Heart left ventricle (tissue), 16 donors: Measurements from ENCODE around the gene SLC6A11. TPM values are rescaled to one million over a fixed set of nuclear protein-coding genes. Genes with fewer than 3 reads are reported as not detected.

Experiments
- ATAC-seq, 4 donors: fragments of 200-7000 bp; cut with Tn5 transposase; one replicate each; pipeline ENCODE4 v1.9.1; 2020 to 2022; ENCODE audit warnings: moderate library complexity in 4 of 4, mild to moderate bottlenecking in 3 of 4, moderate number of reproducible peaks in 1 of 4
- DNase-seq, 5 donors: peaks; one replicate each; pipeline ENCODE4 v3.0.0-alpha.2; 2020
- H3K27ac ChIP-seq, 12 donors: fragments of 200-600 bp; sonication (generic) in 4 of 12; one replicate each; pipeline versions ENCODE4 v1.5.0 to v1.8.0; 2016 to 2022; ENCODE audit warnings: mild to moderate bottlenecking in 2 of 12
- H3K27me3 ChIP-seq, 9 donors: fragments of 200-600 bp; sonication (generic) in 2 of 9; one replicate each; pipeline versions ENCODE4 v1.5.1 to v1.8.0; 2016 to 2022; ENCODE audit warnings: mild to moderate bottlenecking in 3 of 9
- H3K36me3 ChIP-seq, 9 donors: fragments of 200-600 bp; sonication (generic) in 2 of 9; one replicate each; pipeline versions ENCODE4 v1.5.0 to v1.8.0; 2018 to 2022; ENCODE audit warnings: mild to moderate bottlenecking in 2 of 9
- H3K4me1 ChIP-seq, 12 donors: fragments of 200-600 bp; sonication (generic) in 4 of 12; one replicate each; pipeline versions ENCODE4 v1.5.0 to v1.8.0; 2016 to 2022; ENCODE audit warnings: mild to moderate bottlenecking in 3 of 12
- H3K4me3 ChIP-seq, 12 donors: fragments of 200-600 bp; sonication (generic) in 4 of 12; one replicate each; pipeline versions ENCODE4 v1.5.0 to v1.8.0; 2017 to 2022; ENCODE audit warnings: mild to moderate bottlenecking in 9 of 12, moderate library complexity in 4 of 12
- H3K9me3 ChIP-seq, 12 donors: fragments of 200-600 bp; sonication (generic) in 4 of 12; one replicate each; pipeline versions ENCODE4 v1.5.0 to v1.8.0; 2016 to 2022; ENCODE audit warnings: mild to moderate bottlenecking in 1 of 12
- POLR2A ChIP-seq, 2 donors: fragments of 450-650 bp; IDR thresholded peaks; one replicate each; pipeline ENCODE4 v1.6.1; 2017; ENCODE audit warnings: antibody characterized with exemption in 2 of 2, mild to moderate bottlenecking in 2 of 2, moderate library complexity in 2 of 2
- WGBS, 4 donors: extraction: QIAGEN DNeasy Blood & Tissue Kit in 2 of 4; methylation state at CpG; one replicate each; pipeline versions ENCODE4 v1.1.5 to v1.1.7; 2013 to 2018; 5-methylcytosine and 5-hydroxymethylcytosine counted together
- intact Hi-C, 10 donors: fragments of 100-400 bp; cut with DNase I; formaldehyde crosslinking; loops; one replicate each; pipeline versions ENCODE4 v1.11.1 to v1.14.2; 2022
- polyA plus RNA-seq, 2 donors: library from polyadenylated mRNA; stranded (reverse); fragments of 200-250 nt; gene quantifications; one replicate each; pipeline ENCODE4 v1.2.3, GENCODE V29; 2013
- total RNA-seq, 9 donors: library from RNA; depleted of rRNA in 2 of 9; stranded (reverse); fragments of >200 nt in 2 of 9; fragmentation: NEBNext Ultra II Directional in 3 of 9; extraction: Animal tissue kit (Norgen Biotek cat#: 25700) in 3 of 9; gene quantifications; one replicate each; pipeline versions ENCODE4 v1.1.0 to v1.2.4, GENCODE V29; 2016 to 2023
- TF ChIP-seq, protein P1 (sequence below), 12 donors: fragments of 200-600 bp; sonication (generic) in 4 of 12; IDR thresholded peaks; one replicate each; pipeline versions ENCODE4 v1.5.0 to v1.8.0; 2018 to 2022; ENCODE audit warnings: antibody characterized with exemption in 12 of 12, mild to moderate bottlenecking in 5 of 12
- donor health status: ischemic (EF 13 %, LVEDD 7.1; RV severe dilation, severe dysfunction).
- donor health status: healthy with polysubstance abuse.
- donor health status: DM: no; HTN: yes; CAD: no.
- donor health status: DM: no; HTN: no; CAD: no.
- donor health status: ischemic (EF 25% LVEDD 6.9; RV normal size, moderate dysfunction).
- donor health status: ischemic (EF 25% LVEDD 5.7; RV mildly dilated, moderate dysfunction).
- donor health status: healthy.
- donor health status: DM: yes; HTN: yes; CAD: no.
- donor health status: ischemic (EF 35%, LVEDD 5.7; RV mildly dilated, moderate dysfunction).
- donor health status: nonischemic (EF 11% LVEDD 7.7; RV severe dilation, severe dysfunction).
- donor health status: DM: yes; HTN: yes; CAD: no.
- donor health status: PGD.
- donor health status: ischemic (EF 29% LVEDD 5.4; RV normal size, mild dysfunction).
- donor health status: nonischemic (EF 23%, LVEDD 6.1; RV moderate dilation, normal function).

SLC6A11 gene
- total and polyA plus RNA-seq, 11 donors = not detected

GRCh38 chr3:10930666-10931040 lies 114.6 kb downstream of the SLC6A11 start:
- no peak for DNase-seq

GRCh38 chr3:10932596-10932995 lies 116.6 kb downstream of the SLC6A11 start:
- TF ChIP-seq, protein P1, sequence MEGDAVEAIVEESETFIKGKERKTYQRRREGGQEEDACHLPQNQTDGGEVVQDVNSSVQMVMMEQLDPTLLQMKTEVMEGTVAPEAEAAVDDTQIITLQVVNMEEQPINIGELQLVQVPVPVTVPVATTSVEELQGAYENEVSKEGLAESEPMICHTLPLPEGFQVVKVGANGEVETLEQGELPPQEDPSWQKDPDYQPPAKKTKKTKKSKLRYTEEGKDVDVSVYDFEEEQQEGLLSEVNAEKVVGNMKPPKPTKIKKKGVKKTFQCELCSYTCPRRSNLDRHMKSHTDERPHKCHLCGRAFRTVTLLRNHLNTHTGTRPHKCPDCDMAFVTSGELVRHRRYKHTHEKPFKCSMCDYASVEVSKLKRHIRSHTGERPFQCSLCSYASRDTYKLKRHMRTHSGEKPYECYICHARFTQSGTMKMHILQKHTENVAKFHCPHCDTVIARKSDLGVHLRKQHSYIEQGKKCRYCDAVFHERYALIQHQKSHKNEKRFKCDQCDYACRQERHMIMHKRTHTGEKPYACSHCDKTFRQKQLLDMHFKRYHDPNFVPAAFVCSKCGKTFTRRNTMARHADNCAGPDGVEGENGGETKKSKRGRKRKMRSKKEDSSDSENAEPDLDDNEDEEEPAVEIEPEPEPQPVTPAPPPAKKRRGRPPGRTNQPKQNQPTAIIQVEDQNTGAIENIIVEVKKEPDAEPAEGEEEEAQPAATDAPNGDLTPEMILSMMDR (IDR thresholded peaks at IDR 0.05) = no peak
- no peak for TF ChIP-seq POLR2A (IDR thresholded peaks at IDR 0.05)
- H3K4me1 ChIP-seq = no peaks in the 10 kb centered on the region
- H3K4me3 ChIP-seq = no peak overlapping the region
- H3K36me3 ChIP-seq = no peaks in the 10 kb centered on the region
- no peak overlapping the region for H3K27ac ChIP-seq
- H3K27me3 ChIP-seq = peaks cover 0 to 3% (median 0%) of the 10 kb centered on the region in 9 donors
- DNase-seq = no peak
- no peak for ATAC-seq
- WGBS, 4 donors = 75 to 77% (median 76%) methylated on average over 7 of the region's 7 CpGs
- intact Hi-C loops = no loop called here
- H3K9me3 ChIP-seq = no peaks in the 10 kb centered on the region

More at GRCh38 chr3:10930666-10931040, 114.6 kb downstream of the SLC6A11 start:
- H3K27me3 ChIP-seq = peaks cover 0 to 4% (median 0%) of the 10 kb centered on the region in 9 donors
- intact Hi-C loops = no loop called here
- H3K9me3 ChIP-seq = no peaks in the 10 kb centered on the region
- no peak for TF ChIP-seq POLR2A (IDR thresholded peaks at IDR 0.05)
- TF ChIP-seq, protein P1 (IDR thresholded peaks at IDR 0.05) = no peak
- WGBS, 4 donors = 76 to 90% (median 80%) methylated on average over 7 to 8 of the region's 8 CpGs
- no peak overlapping the region for H3K4me3 ChIP-seq
- peaks cover 0 to 9% (median 0%) of the 10 kb centered on the region in 12 donors for H3K4me1 ChIP-seq
- no peak overlapping the region for H3K27ac ChIP-seq
- H3K36me3 ChIP-seq = no peaks in the 10 kb centered on the region
- no peak for ATAC-seq

DNA sequence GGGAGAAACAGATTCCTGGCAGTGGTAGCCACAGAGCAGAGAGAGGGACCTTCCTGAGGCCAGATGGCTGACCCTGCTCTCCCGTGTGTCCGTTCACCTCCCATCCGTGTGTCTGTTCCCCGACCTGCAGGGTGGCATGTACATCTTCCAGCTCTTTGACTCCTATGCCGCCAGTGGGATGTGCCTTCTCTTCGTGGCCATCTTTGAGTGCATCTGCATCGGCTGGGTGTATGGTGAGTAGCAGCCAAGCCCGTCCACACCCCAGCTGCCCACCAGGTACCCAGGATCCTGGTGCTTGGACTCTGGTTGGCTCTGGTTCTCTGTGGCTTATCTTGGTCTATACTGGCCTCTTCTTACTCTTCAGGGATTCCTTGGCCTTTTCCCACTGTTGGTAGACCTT lies 117.0 kb downstream of the SLC6A11 start:
- no peak for DNase-seq
- Histone ChIP-seq H3K4me1 (no peaks in the 10 kb centered on the region), H3K9me3 (no peaks in the 10 kb centered on the region), H3K27me3 (peaks cover 0 to 5% (median 0%) of the 10 kb centered on the region in 9 donors), H3K4me3 (no peak overlapping the region), H3K27ac (no peak overlapping the region), H3K36me3 (no peaks in the 10 kb centered on the region)
- no peak for TF ChIP-seq POLR2A (IDR thresholded peaks at IDR 0.05)
- TF ChIP-seq, protein P1 (IDR thresholded peaks at IDR 0.05) = no peak
- ATAC-seq = no peak
- 89 to 95% (median 92%) methylated on average over 8 of the region's 8 CpGs for WGBS, 4 donors
- intact Hi-C loops = no loop called here

DNA sequence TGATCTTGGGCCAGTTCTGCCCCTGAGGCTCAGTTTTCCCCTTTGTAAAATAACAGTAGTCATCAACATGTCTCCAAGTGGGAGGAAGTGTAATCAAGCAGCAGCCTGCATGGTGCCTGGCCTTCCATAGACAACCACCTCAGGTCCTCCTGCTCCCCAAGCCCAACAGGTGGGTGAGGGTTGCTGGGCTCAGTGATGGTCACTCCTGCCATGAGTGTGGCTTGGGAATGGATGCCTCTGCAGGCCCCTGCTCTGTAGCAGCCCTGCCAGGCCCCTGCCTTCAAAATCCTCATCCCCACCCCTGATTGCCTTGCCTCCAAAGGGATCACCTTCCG lies 117.4 kb downstream of the SLC6A11 start:
- Histone ChIP-seq H3K27ac (no peak overlapping the region), H3K9me3 (no peaks in the 10 kb centered on the region), H3K4me1 (no peaks in the 10 kb centered on the region), H3K27me3 (peaks cover 0 to 6% (median 0%) of the 10 kb centered on the region in 9 donors), H3K4me3 (no peak overlapping the region), H3K36me3 (no peaks in the 10 kb centered on the region)
- intact Hi-C loops = no loop called here
- ATAC-seq (no peak), DNase-seq (no peak)
- WGBS, 4 donors = 58 to 88% (median 76%) methylated on average over 1 of the region's 1 CpG
- TF ChIP-seq, protein P1 (IDR thresholded peaks at IDR 0.05) = no peak
- no peak for TF ChIP-seq POLR2A (IDR thresholded peaks at IDR 0.05)
